Hindlimb muscle (tissue), 1 donor: Measurements from ENCODE around the gene SMAD2. TPM values are rescaled to one million over a fixed set of nuclear protein-coding genes. Genes with fewer than 3 reads are reported as not detected.
"Not testable (repeated sequence)": the region's sequence is repeated elsewhere in the genome, so short reads cannot be mapped to it uniquely, and the experiment has no call there.

Experiments used
- DNase-seq: peaks from one replicate; pipeline ENCODE4 v3.0.0-alpha.2; 2013
- polyA plus RNA-seq: library from polyadenylated mRNA; unstranded; fragments of 120-200 nt; gene quantifications from one replicate; pipeline ENCODE4 v1.2.1, GENCODE V29; 2013; ENCODE audit not compliant: insufficient read length

SMAD2 gene
- polyA plus RNA-seq: 60.7 TPM

- DNase-seq: peak; percentile 90
Observed at GRCh38 chr18:47930199-47930930, at the start of gene SMAD2. TSS of gene SMAD2 (minus strand) at chr18:47930659. CDS start at chr18:47896756, 33,903 bp downstream.

DNA sequence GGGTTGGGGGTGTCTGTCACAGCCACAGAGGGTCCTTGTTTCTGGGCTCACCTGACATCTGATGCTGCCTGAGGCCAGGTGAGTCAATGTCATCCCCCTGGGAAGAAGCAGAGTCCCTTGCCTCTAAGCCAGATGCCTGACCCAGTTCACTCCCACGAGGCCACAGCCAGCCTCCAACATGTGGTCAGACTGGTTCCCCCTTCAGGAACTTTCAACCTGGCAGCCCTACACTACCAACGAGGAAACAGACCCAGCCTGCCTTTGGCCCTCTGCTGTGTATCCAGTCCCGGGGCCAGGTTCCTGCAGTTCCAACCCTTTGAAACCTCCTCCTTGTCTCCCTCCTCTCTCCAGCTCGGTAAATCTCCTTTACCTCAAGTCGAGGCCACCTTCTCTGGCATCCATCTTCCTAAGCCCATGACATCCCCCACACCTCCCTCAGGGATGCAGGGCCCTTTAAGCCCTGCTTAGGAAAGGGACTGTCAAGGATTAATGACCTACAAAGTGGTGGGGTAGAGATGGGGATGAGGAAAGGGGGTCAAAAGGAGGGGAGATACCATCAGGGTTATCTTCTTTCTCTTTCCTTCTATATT lies 49.2 kb upstream of the SMAD2 start:
- DNase-seq: no peak

GRCh38 chr18:47978603-47979002 lies 48.1 kb upstream of the SMAD2 start:
- DNase-seq: no peak

DNA sequence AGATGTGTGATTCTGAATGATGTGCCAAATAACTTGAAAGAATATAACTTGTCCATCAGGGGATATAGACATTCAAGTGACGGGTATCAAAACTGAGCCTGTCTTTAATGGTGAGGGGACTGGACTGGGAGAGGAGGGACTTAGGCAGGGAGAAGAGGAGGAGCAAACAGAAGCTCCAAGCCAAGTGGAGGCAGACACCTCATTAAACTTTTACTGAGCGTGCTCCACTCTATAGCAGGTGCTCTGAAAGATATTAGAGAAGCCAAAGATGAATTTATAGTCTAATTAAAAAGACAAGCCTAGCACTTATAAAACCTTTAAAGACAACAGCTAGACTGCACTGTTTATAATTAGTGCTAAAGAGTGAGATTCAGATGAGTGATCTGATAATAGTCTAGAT lies 47.7 kb upstream of the SMAD2 start:
- no peak for DNase-seq

GRCh38 chr18:47975701-47976100 lies 45.2 kb upstream of the SMAD2 start:
- DNase-seq: no peak

GRCh38 chr18:47975105-47975504 lies 44.6 kb upstream of the SMAD2 start:
- no peak for DNase-seq

- no peak for DNase-seq
Observed at GRCh38 chr18:47970664-47971531, 40.4 kb upstream of the SMAD2 start.

- DNase-seq: peak; percentile 25
Observed at GRCh38 chr18:47969816-47970215, 39.4 kb upstream of the SMAD2 start.

GRCh38 chr18:47968721-47969120 lies 38.3 kb upstream of the SMAD2 start:
- no peak for DNase-seq

DNA sequence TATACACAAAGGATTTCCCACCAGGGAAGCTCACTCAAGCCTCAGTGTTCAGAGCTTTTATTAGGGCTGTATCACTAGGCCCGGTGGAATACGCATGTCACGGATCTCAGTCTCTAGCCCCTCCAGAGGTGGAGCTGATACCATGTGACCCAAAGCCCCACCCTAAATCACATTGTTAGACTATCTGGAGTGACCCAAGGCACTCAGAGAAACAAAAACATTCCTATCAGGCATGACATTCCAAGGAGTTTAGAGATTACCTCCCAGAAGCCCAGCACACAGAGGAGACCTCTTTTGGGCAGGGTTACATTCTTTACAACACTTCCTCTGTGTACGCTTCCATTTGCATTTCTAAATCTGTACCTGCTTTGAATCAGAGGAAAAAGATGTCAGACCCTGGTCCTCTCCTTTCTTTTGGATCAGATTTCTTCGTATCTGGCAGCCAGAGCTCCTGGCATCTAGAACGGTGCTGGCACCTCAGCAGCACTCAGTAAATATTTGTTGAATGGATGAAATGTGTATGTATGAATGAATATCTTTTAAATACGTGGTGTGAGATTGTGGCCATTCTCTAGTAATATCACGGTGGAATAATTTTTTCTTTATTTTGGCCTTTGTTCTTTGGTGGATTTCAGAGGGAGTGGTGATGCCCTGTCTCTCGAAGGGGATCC lies 37.7 kb upstream of the SMAD2 start:
- no peak for DNase-seq

DNA sequence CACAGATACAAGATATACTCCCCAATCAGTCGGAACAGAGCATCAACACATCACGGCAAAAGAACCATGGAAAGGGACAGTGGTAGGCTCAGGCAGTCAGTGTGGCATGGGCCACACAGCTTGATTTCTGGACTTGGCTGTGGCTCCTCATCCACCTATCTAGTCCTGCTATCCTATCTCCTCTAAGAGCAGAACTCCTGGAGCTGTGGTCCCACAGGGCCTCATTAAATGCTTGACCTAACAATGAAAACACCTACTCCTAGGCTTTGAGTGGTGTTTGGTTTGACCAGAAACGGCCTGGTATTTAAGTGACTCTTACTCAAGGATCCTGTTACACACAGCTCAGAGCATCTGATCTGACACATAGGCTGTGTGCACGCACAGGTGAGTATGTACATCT lies 33.6 kb upstream of the SMAD2 start:
- DNase-seq: no peak

GRCh38 chr18:47961003-47961402 lies 30.5 kb upstream of the SMAD2 start:
- DNase-seq: not testable (repeated sequence)

DNA sequence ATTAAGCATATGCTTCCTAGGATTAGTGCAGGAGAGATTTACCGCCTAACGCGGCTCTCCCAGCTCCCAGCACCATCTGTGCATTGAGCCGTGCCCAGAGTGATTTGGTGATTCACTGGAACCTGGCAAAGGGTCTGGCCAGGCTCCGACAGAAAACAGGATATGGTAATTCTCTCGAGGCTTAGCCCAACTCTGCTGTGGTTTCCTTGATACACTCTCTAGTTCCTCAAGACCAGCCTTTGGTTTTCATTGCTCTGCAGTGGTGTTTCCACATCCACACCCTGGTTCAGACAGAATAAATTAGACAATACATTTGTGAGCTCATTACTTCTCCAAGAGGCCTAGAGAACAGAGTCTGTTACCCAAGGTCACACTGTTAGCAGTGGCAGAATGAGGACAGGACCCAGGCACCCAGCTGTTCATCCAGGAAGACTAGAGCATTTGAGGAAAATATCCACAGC lies 23.0 kb upstream of the SMAD2 start:
- peak; percentile 33 for DNase-seq

DNA sequence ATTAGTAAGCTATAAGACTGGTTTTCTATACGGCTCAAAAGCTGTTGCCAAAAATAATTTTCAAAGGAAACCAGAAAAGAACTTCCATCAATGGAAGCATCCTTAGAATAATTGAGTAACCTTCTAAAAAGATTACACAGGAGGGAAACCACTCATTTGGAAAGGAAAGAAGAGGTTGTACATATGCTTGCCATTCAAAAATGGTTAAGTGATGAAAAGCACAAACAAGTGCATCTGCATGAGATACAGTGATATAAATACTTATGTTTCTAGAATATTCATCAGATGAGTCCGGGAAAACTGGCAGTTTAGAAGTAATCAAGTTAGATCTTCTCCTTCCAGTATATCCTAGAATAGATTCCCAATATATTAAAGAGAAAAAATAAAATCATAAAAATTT lies 20.1 kb upstream of the SMAD2 start:
- no peak for DNase-seq

- no peak for DNase-seq
Observed at GRCh38 chr18:47949202-47949601, 18.7 kb upstream of the SMAD2 start.

- DNase-seq: no peak
Observed at GRCh38 chr18:47946889-47947288, 16.4 kb upstream of the SMAD2 start.

- DNase-seq: no peak
Observed at GRCh38 chr18:47944972-47945852, 14.8 kb upstream of the SMAD2 start.

GRCh38 chr18:47936952-47937351 lies 6.5 kb upstream of the SMAD2 start:
- DNase-seq: no peak

DNA sequence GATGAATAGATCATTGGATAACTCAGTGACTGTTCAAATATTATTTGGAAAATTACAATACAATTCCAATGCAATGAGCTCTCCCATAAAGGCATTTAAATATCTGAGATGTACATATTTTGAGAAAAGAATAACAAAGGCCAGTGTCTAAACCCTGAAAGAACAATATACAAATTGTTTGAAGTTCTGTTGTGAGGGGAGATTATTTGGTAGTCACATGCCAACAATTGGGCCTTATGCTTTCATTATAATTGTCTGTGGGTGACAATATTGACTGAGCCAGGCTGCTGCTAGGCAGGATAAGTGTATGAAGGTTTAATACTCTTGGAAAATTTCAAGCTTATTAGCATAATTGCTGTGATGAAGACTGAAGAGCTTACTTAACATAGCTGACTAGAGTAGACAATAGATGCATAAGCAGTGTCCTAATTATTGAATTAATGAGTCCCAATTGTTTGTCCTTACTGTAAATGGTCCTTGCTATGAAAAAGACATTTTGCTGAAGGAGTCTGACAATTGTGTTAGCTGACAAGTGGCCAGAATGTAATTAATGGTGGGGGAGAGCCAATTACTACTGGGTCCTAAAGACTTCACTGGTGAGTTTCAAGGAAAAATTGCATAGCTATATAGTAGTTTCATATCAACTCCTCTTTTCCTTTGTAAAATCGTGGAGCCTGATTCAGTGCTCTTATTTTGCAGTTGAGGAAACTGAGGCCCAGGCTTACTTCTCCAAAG lies 5.0 kb upstream of the SMAD2 start:
- no peak for DNase-seq

DNA sequence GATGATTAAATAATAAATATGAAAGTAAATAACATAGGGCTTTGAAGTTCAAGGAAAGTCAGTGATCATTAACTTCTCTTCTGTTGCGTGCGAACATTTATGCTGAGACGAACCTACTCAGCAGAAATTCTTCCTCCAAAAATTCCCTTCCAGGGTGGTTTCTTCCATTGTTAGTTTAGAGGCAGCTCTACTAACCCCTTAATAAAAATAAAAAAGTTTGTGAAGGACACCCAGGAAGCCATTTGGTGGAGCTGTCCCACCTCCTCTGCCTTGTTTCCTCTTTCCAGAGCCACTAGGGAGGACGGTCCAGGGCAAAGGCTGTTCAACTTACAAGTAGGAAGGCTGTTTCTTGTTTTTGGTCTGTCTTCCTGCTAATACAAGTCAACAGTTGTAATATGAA lies 2.1 kb upstream of the SMAD2 start:
- DNase-seq: no peak

GRCh38 chr18:47932190-47932589 lies 1.7 kb upstream of the SMAD2 start:
- no peak for DNase-seq
